ENCODE results near the gene PPIL1. TPM values are rescaled to one million over a fixed set of nuclear protein-coding genes. Genes with fewer than 3 reads are reported as not detected.
A peak's percentile ranks its signal among the peaks of the same experiment; 100 is the strongest.

The PPIL1 gene
- total RNA-seq: 10 to 100 TPM in 2 of 4 donors, 1 to 10 TPM in 2; 9.2 to 19.8 (median 13.0) TPM

GRCh38 chr6:36874443-36875249, at the start of gene PPIL1:
PPIL1 (minus strand) TSS chr6:36874803; CDS start chr6:36874772, 31 bp downstream.
- Histone ChIP-seq H3K9me3 (no peaks in the 10 kb centered on the region), H3K27ac (peak within 1 kb of the TSS; percentile 70 to 92 (median 88)), H3K36me3 (peaks cover 0 to 15% (median 0%) of the 10 kb centered on the region in 3 donors), H3K4me1 (peaks cover 0 to 23% (median 3%) of the 10 kb centered on the region in 4 donors), H3K27me3 (no peaks in the 10 kb centered on the region), H3K4me3 (peak within 1 kb of the TSS; percentile 67 to 97 (median 93))
- WGBS, 2 donors: 0% methylated on average over 44 to 53 of the region's 54 CpGs
- peak; percentile 57 to 77 for DNase-seq (ENCODE audit: low spot score in 2 of 2)
- TF ChIP-seq CTCF (IDR thresholded peaks at IDR 0.05) (peak in 1 of 5 experiments; percentile 19), POLR2A (IDR thresholded peaks at IDR 0.05) (no peak), EP300 (IDR thresholded peaks at IDR 0.05) (peak in 1 of 2 donors; percentile 75)

- no peak for DNase-seq (ENCODE audit: low spot score in 2 of 2)
- H3K27me3 ChIP-seq: no peaks in the 10 kb centered on the region
- 72 to 78% methylated on average over 4 of the region's 4 CpGs for WGBS, 2 donors
- no peaks in the 10 kb centered on the region for H3K9me3 ChIP-seq
- H3K4me1 ChIP-seq: peaks cover 0 to 37% (median 2%) of the 10 kb centered on the region in 4 donors
- no peak for TF ChIP-seq POLR2A (IDR thresholded peaks at IDR 0.05)
- TF ChIP-seq CTCF (IDR thresholded peaks at IDR 0.05): no peak
- peak overlapping the region in 1 of 4 donors; percentile 3 for H3K27ac ChIP-seq
- peaks cover 0 to 71% (median 0%) of the 10 kb centered on the region in 3 donors for H3K36me3 ChIP-seq
- no peak overlapping the region for H3K4me3 ChIP-seq
These were observed 49.5 kb upstream of the PPIL1 start for GRCh38 chr6:36924131-36924530.

GRCh38 chr6:36920546-36920945, 45.9 kb upstream of the PPIL1 start:
- 67 to 70% methylated on average over 5 of the region's 5 CpGs for WGBS, 2 donors
- peak overlapping the region in 2 of 4 donors; percentile 36 to 51 for H3K27ac ChIP-seq
- H3K9me3 ChIP-seq: no peaks in the 10 kb centered on the region
- H3K27me3 ChIP-seq: no peaks in the 10 kb centered on the region
- DNase-seq (ENCODE audit: low spot score in 2 of 2): no peak
- no peak overlapping the region for H3K4me3 ChIP-seq
- peak in 1 of 2 donors; percentile 45 for TF ChIP-seq EP300 (IDR thresholded peaks at IDR 0.05)
- TF ChIP-seq CTCF (IDR thresholded peaks at IDR 0.05): no peak
- peaks cover 0 to 90% (median 0%) of the 10 kb centered on the region in 3 donors for H3K36me3 ChIP-seq
- peaks cover 0 to 52% (median 3%) of the 10 kb centered on the region in 4 donors for H3K4me1 ChIP-seq

- Histone ChIP-seq H3K4me3 (no peak overlapping the region), H3K4me1 (peaks cover 0 to 52% (median 3%) of the 10 kb centered on the region in 4 donors), H3K9me3 (no peaks in the 10 kb centered on the region), H3K27ac (peak overlapping the region in 2 of 4 donors; percentile 19 to 36), H3K36me3 (peaks cover 0 to 90% (median 0%) of the 10 kb centered on the region in 3 donors), H3K27me3 (no peaks in the 10 kb centered on the region)
- DNase-seq (ENCODE audit: low spot score in 2 of 2): no peak
- no peak for TF ChIP-seq CTCF (IDR thresholded peaks at IDR 0.05)
- TF ChIP-seq POLR2A (IDR thresholded peaks at IDR 0.05): no peak
- no peak for TF ChIP-seq EP300 (IDR thresholded peaks at IDR 0.05)
- 78 to 84% methylated on average over 4 of the region's 4 CpGs for WGBS, 2 donors
These were observed 45.4 kb upstream of the PPIL1 start for GRCh38 chr6:36920049-36920448.

Data from tibial nerve (tissue), 4 donors.